T-helper 2 cell treated with Interferon-gamma antibody and Interleukin-4, amounts not matched to agents 5 μg/mL and 100 μg/mL, for 36 hours (primary cell): ENCODE measurements around the gene TP53AIP1.

Experiments
- DNase-seq: peaks from one replicate; pipeline ENCODE4 v3.0.0; 2021; ENCODE audit warnings: low spot score
- H3K27ac Mint-ChIP-seq: one replicate; pipeline ENCODE4 v1.8.0; 2021; ENCODE audit warnings: mild to moderate bottlenecking, mixed read lengths
- H3K27me3 Mint-ChIP-seq: one replicate; pipeline ENCODE4 v1.8.0; 2021; ENCODE audit warnings: low read depth, mixed read lengths
- H3K36me3 Mint-ChIP-seq: one replicate; pipeline ENCODE4 v1.8.0; 2021; ENCODE audit warnings: low read depth, mixed read lengths
- H3K4me1 Mint-ChIP-seq: one replicate; pipeline ENCODE4 v1.8.0; 2021; ENCODE audit warnings: low read depth, mixed read lengths
- H3K4me3 Mint-ChIP-seq: one replicate; pipeline ENCODE4 v1.8.0; 2022; ENCODE audit warnings: mild to moderate bottlenecking, moderate library complexity, mixed read lengths
- H3K9me3 Mint-ChIP-seq: one replicate; pipeline ENCODE4 v1.8.0; 2021; ENCODE audit warnings: mixed read lengths

The TP53AIP1 gene

GRCh38 chr11:128942817-128943427, at the start of gene TP53AIP1:
Gene TP53AIP1, minus strand, starts transcription at chr11:128942871. Its CDS starts 5,053 bp downstream, at chr11:128937818.
- Mint-ChIP-seq H3K36me3 (no peaks in the 10 kb centered on the region), H3K27ac (no peak within 1 kb of the TSS), H3K27me3 (peaks cover 7% of the 10 kb centered on the region), H3K4me3 (no peak within 1 kb of the TSS), H3K4me1 (no peaks in the 10 kb centered on the region), H3K9me3 (no peaks in the 10 kb centered on the region)
- no peak for DNase-seq

DNA sequence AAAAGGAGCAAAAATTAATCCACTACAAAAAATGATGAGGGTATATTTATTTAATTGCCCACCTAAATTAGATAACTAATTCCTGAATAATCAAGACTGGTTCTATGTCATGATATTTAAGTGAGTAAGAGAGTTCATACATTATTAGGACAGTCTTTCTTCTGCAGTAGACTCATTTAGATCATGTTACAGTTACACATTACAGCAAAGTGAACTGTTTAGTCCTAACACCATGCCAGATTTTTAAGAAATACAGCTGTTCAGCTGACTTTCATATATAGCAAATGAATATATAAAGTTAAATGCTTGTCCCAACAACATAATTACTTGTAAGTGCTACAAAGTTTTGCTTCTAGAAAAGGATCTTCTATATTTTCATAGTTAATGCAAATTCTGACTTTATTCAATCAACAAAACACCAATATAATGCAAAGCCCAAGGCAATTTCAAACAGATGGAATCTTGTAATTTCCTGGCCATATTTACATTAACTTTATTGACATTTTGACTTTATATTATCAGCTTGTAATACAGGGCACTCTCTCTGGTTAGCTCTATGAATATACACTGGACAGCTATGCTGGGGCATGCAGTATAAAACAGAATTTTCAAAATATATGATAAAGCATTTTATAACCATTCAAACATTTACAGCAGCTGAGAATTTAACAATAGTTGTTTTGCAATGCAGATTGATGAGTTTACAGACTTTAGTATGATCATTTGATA, 45.7 kb upstream of the TP53AIP1 start:
- Mint-ChIP-seq H3K36me3 (peaks cover 1% of the 10 kb centered on the region), H3K27ac (no peak overlapping the region), H3K27me3 (no peaks in the 10 kb centered on the region), H3K4me1 (peaks cover 13% of the 10 kb centered on the region), H3K9me3 (peaks cover 6% of the 10 kb centered on the region), H3K4me3 (no peak overlapping the region)
- no peak for DNase-seq

- Mint-ChIP-seq H3K4me1 (peaks cover 14% of the 10 kb centered on the region), H3K27ac (peak overlapping the region; percentile 76), H3K9me3 (peaks cover 6% of the 10 kb centered on the region), H3K36me3 (peaks cover 1% of the 10 kb centered on the region), H3K27me3 (no peaks in the 10 kb centered on the region), H3K4me3 (peak overlapping the region; percentile 42)
- no peak for DNase-seq
These were observed 43.2 kb upstream of the TP53AIP1 start for GRCh38 chr11:128985880-128986279.

GRCh38 chr11:128983023-128983422, 40.4 kb upstream of the TP53AIP1 start:
- no peak for DNase-seq
- H3K27ac Mint-ChIP-seq = no peak overlapping the region

DNA sequence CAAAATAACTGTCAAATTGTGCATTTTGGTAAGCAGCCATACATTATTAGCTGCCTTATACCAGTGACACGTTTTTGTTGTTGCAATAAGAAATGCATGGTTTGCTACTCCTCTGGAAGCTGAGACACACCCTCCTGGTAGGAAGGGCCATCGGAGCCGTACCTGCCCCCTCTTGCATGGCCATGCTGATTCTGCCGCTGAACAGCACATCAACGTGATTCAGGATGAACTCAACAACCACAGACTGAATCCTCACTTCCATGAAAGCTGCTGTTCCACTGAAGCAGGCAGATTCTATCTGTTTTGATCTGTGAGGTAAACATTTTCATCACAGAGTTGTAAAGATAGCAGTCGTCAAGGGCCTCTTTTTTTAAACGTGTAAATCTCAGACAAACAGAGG, 38.6 kb upstream of the TP53AIP1 start:
- Mint-ChIP-seq H3K4me3 (no peak overlapping the region), H3K4me1 (peaks cover 11% of the 10 kb centered on the region), H3K27me3 (no peaks in the 10 kb centered on the region), H3K36me3 (no peaks in the 10 kb centered on the region), H3K9me3 (no peaks in the 10 kb centered on the region), H3K27ac (no peak overlapping the region)
- no peak for DNase-seq

More at GRCh38 chr11:128983023-128983422, 40.4 kb upstream of the TP53AIP1 start:
- H3K36me3 Mint-ChIP-seq = no peaks in the 10 kb centered on the region
- H3K27me3 Mint-ChIP-seq = no peaks in the 10 kb centered on the region
- no peaks in the 10 kb centered on the region for H3K9me3 Mint-ChIP-seq
- no peak overlapping the region for H3K4me3 Mint-ChIP-seq
- H3K4me1 Mint-ChIP-seq = peaks cover 14% of the 10 kb centered on the region

DNA sequence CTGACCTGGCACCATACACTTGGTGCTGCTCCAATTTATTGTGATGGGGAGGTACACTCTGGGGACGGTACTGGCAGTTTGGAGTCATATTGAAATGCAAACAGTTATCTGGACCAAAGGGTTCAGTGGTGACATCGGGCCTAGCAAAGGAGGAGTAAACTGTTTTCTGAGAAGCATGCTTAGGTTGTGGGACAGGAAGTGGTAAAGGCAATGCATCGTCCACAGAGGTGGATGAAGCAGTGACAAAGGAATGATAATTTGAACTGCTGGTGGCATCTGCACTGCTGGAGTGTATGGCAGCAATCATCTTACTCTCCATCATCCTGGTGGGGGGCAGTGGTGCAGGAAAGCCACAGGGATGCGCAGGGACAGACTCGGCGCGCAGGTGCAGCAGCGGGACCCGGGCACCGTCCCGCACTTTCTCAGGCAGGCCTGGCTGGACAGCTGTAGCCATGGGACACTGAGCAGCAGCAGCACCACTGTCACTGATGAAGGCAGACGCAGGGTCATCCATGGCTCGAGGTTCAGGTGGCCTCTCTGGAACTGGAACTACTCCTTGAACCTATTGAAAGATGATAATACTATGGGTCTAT, 28.0 kb upstream of the TP53AIP1 start:
- H3K9me3 Mint-ChIP-seq = peaks cover 5% of the 10 kb centered on the region
- H3K27me3 Mint-ChIP-seq = no peaks in the 10 kb centered on the region
- peak overlapping the region; percentile 43 for H3K4me3 Mint-ChIP-seq
- H3K4me1 Mint-ChIP-seq = peaks cover 27% of the 10 kb centered on the region
- peak overlapping the region; percentile 42 for H3K27ac Mint-ChIP-seq
- DNase-seq = no peak
- H3K36me3 Mint-ChIP-seq = peaks cover 14% of the 10 kb centered on the region

GRCh38 chr11:128968916-128969315, 26.2 kb upstream of the TP53AIP1 start:
- DNase-seq = no peak
- no peak overlapping the region for H3K27ac Mint-ChIP-seq
- H3K27me3 Mint-ChIP-seq = no peaks in the 10 kb centered on the region
- no peak overlapping the region for H3K4me3 Mint-ChIP-seq
- H3K36me3 Mint-ChIP-seq = peaks cover 16% of the 10 kb centered on the region
- peaks cover 43% of the 10 kb centered on the region for H3K4me1 Mint-ChIP-seq
- peaks cover 7% of the 10 kb centered on the region for H3K9me3 Mint-ChIP-seq

DNA sequence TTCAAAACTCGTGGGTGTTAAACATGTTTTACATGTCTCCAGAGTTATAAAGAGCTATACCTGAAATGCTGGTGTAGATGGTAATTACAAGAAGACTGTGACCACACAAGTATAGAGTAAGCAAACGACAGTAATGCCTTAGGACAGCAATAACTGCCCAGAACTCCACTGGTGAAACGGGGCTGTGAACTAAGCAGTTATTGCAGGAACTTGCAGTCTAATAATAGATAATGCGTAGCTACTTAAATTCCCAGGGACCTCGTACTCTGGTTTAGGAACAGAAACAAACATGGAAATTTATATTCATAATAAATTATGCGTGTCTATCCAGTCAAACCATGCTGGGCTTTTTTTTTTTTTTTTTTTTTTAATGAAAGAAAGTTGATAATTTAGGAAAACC, 24.9 kb upstream of the TP53AIP1 start:
- Mint-ChIP-seq H3K4me3 (no peak overlapping the region), H3K27ac (no peak overlapping the region), H3K4me1 (peaks cover 57% of the 10 kb centered on the region), H3K9me3 (peaks cover 8% of the 10 kb centered on the region), H3K36me3 (peaks cover 16% of the 10 kb centered on the region), H3K27me3 (no peaks in the 10 kb centered on the region)
- no peak for DNase-seq

DNA sequence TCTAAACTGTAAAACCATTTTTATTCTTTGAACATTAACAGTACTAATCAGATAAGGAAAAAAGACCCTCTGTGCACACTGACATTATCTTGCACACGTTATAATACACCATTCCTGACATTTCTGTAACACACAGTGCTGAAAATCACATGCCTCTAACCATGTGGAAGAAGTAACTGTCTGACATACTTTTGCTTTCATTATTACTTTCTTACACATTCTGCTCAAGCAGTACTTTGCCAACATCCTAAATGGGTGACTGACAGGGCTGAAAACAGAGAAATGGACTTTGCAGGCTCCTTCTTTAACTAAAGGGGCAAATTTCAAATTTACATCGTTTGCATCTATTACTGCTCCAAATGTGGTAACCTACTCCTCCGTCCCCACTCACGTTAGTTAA, 22.8 kb upstream of the TP53AIP1 start:
- H3K4me3 Mint-ChIP-seq = peak overlapping the region; percentile 57
- peaks cover 8% of the 10 kb centered on the region for H3K9me3 Mint-ChIP-seq
- peaks cover 2% of the 10 kb centered on the region for H3K27me3 Mint-ChIP-seq
- peak overlapping the region; percentile 71 for H3K27ac Mint-ChIP-seq
- H3K4me1 Mint-ChIP-seq = peaks cover 49% of the 10 kb centered on the region
- H3K36me3 Mint-ChIP-seq = peaks cover 12% of the 10 kb centered on the region
- no peak for DNase-seq

GRCh38 chr11:128964463-128964930, 21.8 kb upstream of the TP53AIP1 start:
- Mint-ChIP-seq H3K9me3 (peaks cover 3% of the 10 kb centered on the region), H3K4me3 (peak overlapping the region; percentile 65), H3K4me1 (peaks cover 43% of the 10 kb centered on the region), H3K27ac (peak overlapping the region; percentile 71), H3K27me3 (peaks cover 2% of the 10 kb centered on the region), H3K36me3 (peaks cover 2% of the 10 kb centered on the region)
- no peak for DNase-seq

DNA sequence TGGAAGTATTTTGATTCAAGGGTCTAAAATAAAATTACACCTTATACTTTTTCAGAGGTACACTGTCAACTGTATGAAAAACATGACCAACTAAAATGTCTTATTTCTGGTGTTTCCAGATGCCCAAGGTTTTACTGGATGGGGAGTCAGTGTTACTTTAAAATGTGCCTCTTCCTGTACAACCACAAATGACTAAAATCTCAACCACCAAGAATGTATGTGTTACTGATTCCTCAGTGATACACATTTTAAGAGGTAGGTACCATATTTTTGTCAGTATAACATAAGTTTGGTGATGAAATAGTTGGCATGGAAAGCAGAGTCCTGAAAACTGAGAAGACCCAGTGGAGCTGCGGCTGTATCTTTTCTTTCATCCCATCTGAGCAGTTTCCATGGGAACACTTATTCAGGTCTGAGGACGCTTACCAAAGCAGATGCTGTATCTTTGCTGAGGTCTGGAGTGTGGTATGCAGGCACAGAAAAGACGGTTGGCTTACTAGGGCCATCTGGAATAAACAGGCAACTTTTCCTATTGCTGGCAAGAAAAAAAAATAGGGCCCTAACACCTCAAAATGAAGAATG, 21.2 kb upstream of the TP53AIP1 start:
- Mint-ChIP-seq H3K27ac (peak overlapping the region; percentile 71), H3K9me3 (peaks cover 3% of the 10 kb centered on the region), H3K4me1 (peaks cover 43% of the 10 kb centered on the region), H3K27me3 (peaks cover 4% of the 10 kb centered on the region), H3K4me3 (peak overlapping the region; percentile 65), H3K36me3 (peaks cover 2% of the 10 kb centered on the region)
- DNase-seq = no peak

DNA sequence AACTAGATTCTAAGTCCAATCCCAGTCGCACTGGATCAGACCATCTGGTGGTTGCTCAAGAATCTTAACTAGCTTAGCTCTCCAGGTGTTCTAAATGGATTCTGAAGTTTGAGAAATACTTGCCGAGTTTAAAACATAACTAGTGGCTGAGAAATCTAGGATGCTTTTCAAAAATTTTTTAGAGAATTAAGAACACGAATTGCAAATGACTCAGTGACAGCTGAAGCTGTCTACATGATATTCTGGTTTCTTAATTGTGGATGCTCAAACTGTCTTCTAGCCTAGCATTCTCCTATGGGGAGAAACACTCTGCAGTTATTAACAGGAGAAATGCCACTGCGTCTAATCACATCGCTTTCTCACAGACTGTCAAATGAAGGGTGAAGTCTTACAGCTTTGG, 20.2 kb upstream of the TP53AIP1 start:
- DNase-seq = no peak
- Mint-ChIP-seq H3K4me1 (peaks cover 43% of the 10 kb centered on the region), H3K27ac (no peak overlapping the region), H3K27me3 (peaks cover 8% of the 10 kb centered on the region), H3K36me3 (peaks cover 2% of the 10 kb centered on the region), H3K4me3 (peak overlapping the region; percentile 50), H3K9me3 (peaks cover 3% of the 10 kb centered on the region)

GRCh38 chr11:128961645-128962044, 19.0 kb upstream of the TP53AIP1 start:
- H3K27ac Mint-ChIP-seq = no peak overlapping the region

GRCh38 chr11:128957202-128957482, 14.5 kb upstream of the TP53AIP1 start:
- Mint-ChIP-seq H3K4me3 (no peak overlapping the region), H3K36me3 (no peaks in the 10 kb centered on the region), H3K4me1 (peaks cover 3% of the 10 kb centered on the region), H3K27ac (no peak overlapping the region), H3K27me3 (peaks cover 29% of the 10 kb centered on the region), H3K9me3 (no peaks in the 10 kb centered on the region)
- no peak for DNase-seq

More at GRCh38 chr11:128961645-128962044, 19.0 kb upstream of the TP53AIP1 start:
- no peak overlapping the region for H3K4me3 Mint-ChIP-seq
- peaks cover 2% of the 10 kb centered on the region for H3K36me3 Mint-ChIP-seq
- peaks cover 3% of the 10 kb centered on the region for H3K9me3 Mint-ChIP-seq
- peaks cover 12% of the 10 kb centered on the region for H3K27me3 Mint-ChIP-seq
- peaks cover 41% of the 10 kb centered on the region for H3K4me1 Mint-ChIP-seq
- DNase-seq = no peak
